Measurements from ENCODE around the gene C6orf89.

DNA sequence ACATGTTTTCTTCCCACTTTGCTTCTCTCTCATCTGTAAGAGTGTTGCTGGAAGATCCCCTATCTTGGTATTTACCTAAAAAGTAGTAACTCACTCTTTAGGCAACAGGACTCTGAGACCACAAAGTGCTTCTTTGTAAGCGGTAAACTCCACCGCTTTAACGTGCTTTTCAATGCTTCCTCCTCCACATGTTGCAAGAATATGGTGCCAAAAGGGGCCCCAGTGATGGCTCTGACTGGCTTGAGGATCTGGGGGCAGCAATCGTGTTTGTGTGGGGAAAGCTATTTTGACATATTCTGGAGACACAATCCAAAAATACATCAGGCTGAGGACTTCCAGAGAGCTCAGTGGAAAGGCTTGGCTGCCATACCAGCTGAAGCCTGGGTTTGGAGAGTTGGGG, 34.1 kb upstream of the C6orf89 start:
- TF ChIP-seq, protein P1, sequence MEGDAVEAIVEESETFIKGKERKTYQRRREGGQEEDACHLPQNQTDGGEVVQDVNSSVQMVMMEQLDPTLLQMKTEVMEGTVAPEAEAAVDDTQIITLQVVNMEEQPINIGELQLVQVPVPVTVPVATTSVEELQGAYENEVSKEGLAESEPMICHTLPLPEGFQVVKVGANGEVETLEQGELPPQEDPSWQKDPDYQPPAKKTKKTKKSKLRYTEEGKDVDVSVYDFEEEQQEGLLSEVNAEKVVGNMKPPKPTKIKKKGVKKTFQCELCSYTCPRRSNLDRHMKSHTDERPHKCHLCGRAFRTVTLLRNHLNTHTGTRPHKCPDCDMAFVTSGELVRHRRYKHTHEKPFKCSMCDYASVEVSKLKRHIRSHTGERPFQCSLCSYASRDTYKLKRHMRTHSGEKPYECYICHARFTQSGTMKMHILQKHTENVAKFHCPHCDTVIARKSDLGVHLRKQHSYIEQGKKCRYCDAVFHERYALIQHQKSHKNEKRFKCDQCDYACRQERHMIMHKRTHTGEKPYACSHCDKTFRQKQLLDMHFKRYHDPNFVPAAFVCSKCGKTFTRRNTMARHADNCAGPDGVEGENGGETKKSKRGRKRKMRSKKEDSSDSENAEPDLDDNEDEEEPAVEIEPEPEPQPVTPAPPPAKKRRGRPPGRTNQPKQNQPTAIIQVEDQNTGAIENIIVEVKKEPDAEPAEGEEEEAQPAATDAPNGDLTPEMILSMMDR (conservative IDR thresholded peaks at IDR 0.05; ENCODE audit: low read depth, low read length) = no peak
- TF ChIP-seq EZH2 (IDR thresholded peaks at IDR 0.05; ENCODE audit: borderline replicate concordance, low read depth, low read length, poor library complexity, severe bottlenecking) = no peak
